HG02884 (cell line): ENCODE results near the gene RPS6KA4.
"Not testable (repeated sequence)": the region's sequence is repeated elsewhere in the genome, so short reads cannot be mapped to it uniquely, and the experiment has no call there.

Source experiments
- ATAC-seq: cut with Tn5 transposase; IDR thresholded peaks from one replicate; pipeline ENCODE4 v1.9.1; 2021; ENCODE audit warnings: mild to moderate bottlenecking, moderate library complexity; ENCODE audit not compliant: unreplicated experiment

RPS6KA4 gene

GRCh38 chr11:64358907-64359711 is at the start of gene RPS6KA4:
Gene RPS6KA4, plus strand, starts transcription at chr11:64359162. Its CDS starts 74 bp downstream, at chr11:64359236.
- no peak for ATAC-seq

GRCh38 chr11:64312947-64313346 is 46.0 kb upstream of the RPS6KA4 start:
- no peak for ATAC-seq

GRCh38 chr11:64313491-64314145 is 45.3 kb upstream of the RPS6KA4 start:
- no peak for ATAC-seq

- ATAC-seq = no peak
Measured at GRCh38 chr11:64314146-64314804, 44.7 kb upstream of the RPS6KA4 start.

- ATAC-seq = no peak
Measured at GRCh38 chr11:64314805-64315561, 44.0 kb upstream of the RPS6KA4 start.

GRCh38 chr11:64315667-64316526 is 43.1 kb upstream of the RPS6KA4 start:
- ATAC-seq = not testable (repeated sequence)

- ATAC-seq = no peak
Measured at GRCh38 chr11:64316672-64317324, 42.2 kb upstream of the RPS6KA4 start.

- peak; percentile 66 for ATAC-seq
Measured at GRCh38 chr11:64317325-64317960, 41.5 kb upstream of the RPS6KA4 start, which contains the start of gene TRMT112. Gene TRMT112, minus strand, starts transcription at chr11:64317559. Its CDS starts 33 bp downstream, at chr11:64317526.

GRCh38 chr11:64317961-64318765 is 40.8 kb upstream of the RPS6KA4 start, which contains the start of gene PRDX5:
Gene PRDX5, plus strand, starts transcription at chr11:64318121. Its CDS starts 95 bp downstream, at chr11:64318216.
- peak; percentile 72 for ATAC-seq

- no peak for ATAC-seq
Measured at GRCh38 chr11:64318766-64319761, 39.9 kb upstream of the RPS6KA4 start.

GRCh38 chr11:64320556-64320955 is 38.4 kb upstream of the RPS6KA4 start:
- ATAC-seq = no peak

GRCh38 chr11:64321026-64321425 is 37.9 kb upstream of the RPS6KA4 start:
- no peak for ATAC-seq

- no peak for ATAC-seq
Measured at GRCh38 chr11:64321533-64321932, 37.4 kb upstream of the RPS6KA4 start.

- no peak for ATAC-seq
Measured at GRCh38 chr11:64322925-64323260, 36.1 kb upstream of the RPS6KA4 start.

- ATAC-seq = no peak
Measured at GRCh38 chr11:64323373-64323772, 35.6 kb upstream of the RPS6KA4 start.

GRCh38 chr11:64323984-64324383 is 35.0 kb upstream of the RPS6KA4 start:
- ATAC-seq = not testable (repeated sequence)
